ENCODE data around the gene PTPN14. TPM values are rescaled to one million over a fixed set of nuclear protein-coding genes. Genes with fewer than 3 reads are reported as not detected.

Gene PTPN14
- total RNA-seq, 1 experiment from 2014 or later, result 76.4 TPM

- Histone ChIP-seq H3K9ac (ENCODE audit: extremely low read depth, insufficient read length, low read length) (no peak overlapping the region), H2BK15ac (ENCODE audit: low read depth, low read length) (no peak overlapping the region), H2BK20ac (ENCODE audit: low read depth, low read length, poor library complexity, severe bottlenecking) (no peak overlapping the region), H3K18ac (ENCODE audit: insufficient read length, low read depth, low read length) (no peak overlapping the region), H3K4me2 (ENCODE audit: insufficient read depth, insufficient read length, low read length) (no peak overlapping the region), H3K79me1 (ENCODE audit: insufficient read depth, low read depth, low read length, poor library complexity, severe bottlenecking) (peaks cover 7% of the 10 kb centered on the region), H3K14ac (ENCODE audit: insufficient read depth, low read length) (no peak overlapping the region), H2BK5ac (ENCODE audit: insufficient read length, low read length) (no peak overlapping the region), H3K23me2 (ENCODE audit: insufficient read length, low read depth, low read length, poor library complexity, severe bottlenecking) (no peaks in the 10 kb centered on the region), H3K4ac (ENCODE audit: low read depth, low read length) (no peak overlapping the region), H4K91ac (ENCODE audit: insufficient read length, low read depth, low read length) (no peak overlapping the region), H3K27me3 (ENCODE audit: insufficient read depth, low read length) (no peaks in the 10 kb centered on the region), H3K4me1 (ENCODE audit: insufficient read depth, low read length) (peaks cover 8% of the 10 kb centered on the region; the same call in 1 of the 2 replicates), H2BK120ac (ENCODE audit: low read depth, low read length, poor library complexity, severe bottlenecking) (no peak overlapping the region), H4K20me1 (ENCODE audit: control insufficient read depth, insufficient read depth, insufficient read length) (no peaks in the 10 kb centered on the region), H4K5ac (ENCODE audit: insufficient read length, low read depth, low read length) (no peak overlapping the region), H2AFZ (ENCODE audit: low read length) (no peak overlapping the region), H3K79me2 (ENCODE audit: insufficient read depth, low read length) (no peaks in the 10 kb centered on the region), H3K56ac (ENCODE audit: insufficient read length, low read depth, low read length) (no peak overlapping the region), H3T11ph (ENCODE audit: low read length) (no peak overlapping the region), H3K9me3 (ENCODE audit: control insufficient read depth, low read depth, low read length) (no peaks in the 10 kb centered on the region), H3K23ac (ENCODE audit: insufficient read length, low read depth, low read length) (no peak overlapping the region), H3K27ac (ENCODE audit: insufficient read length, low read depth, low read length) (no peak overlapping the region), H2AK5ac (ENCODE audit: insufficient read length, low read length) (no peak overlapping the region), H2BK12ac (ENCODE audit: insufficient read length, low read depth, low read length) (no peak overlapping the region), H4K8ac (replicated peaks; ENCODE audit: insufficient read length, low read depth, low read length) (no peak overlapping the region)
- Mint-ChIP-seq H3K27ac (peak overlapping the region in 1 of 3 experiments; percentile 47; a peak in 1 of 7 replicates), H3K27me3 (ENCODE audit: low read depth) (no peaks in the 10 kb centered on the region), H3K36me3 (ENCODE audit: insufficient read depth in 1 of 3, low read depth in 3 of 3) (peaks cover 6 to 51% (median 28%) of the 10 kb centered on the region in 3 experiments; a peak in 5 of 7 replicates), H3K4me1 (peaks cover 31 to 36% of the 10 kb centered on the region in 2 experiments), H3K9me3 (no peaks in the 10 kb centered on the region), H3K4me3 (no peak overlapping the region)
- TF ChIP-seq, protein P1, sequence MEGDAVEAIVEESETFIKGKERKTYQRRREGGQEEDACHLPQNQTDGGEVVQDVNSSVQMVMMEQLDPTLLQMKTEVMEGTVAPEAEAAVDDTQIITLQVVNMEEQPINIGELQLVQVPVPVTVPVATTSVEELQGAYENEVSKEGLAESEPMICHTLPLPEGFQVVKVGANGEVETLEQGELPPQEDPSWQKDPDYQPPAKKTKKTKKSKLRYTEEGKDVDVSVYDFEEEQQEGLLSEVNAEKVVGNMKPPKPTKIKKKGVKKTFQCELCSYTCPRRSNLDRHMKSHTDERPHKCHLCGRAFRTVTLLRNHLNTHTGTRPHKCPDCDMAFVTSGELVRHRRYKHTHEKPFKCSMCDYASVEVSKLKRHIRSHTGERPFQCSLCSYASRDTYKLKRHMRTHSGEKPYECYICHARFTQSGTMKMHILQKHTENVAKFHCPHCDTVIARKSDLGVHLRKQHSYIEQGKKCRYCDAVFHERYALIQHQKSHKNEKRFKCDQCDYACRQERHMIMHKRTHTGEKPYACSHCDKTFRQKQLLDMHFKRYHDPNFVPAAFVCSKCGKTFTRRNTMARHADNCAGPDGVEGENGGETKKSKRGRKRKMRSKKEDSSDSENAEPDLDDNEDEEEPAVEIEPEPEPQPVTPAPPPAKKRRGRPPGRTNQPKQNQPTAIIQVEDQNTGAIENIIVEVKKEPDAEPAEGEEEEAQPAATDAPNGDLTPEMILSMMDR (conservative IDR thresholded peaks at IDR 0.05), result no peak
- no CpG with 5 or more reads among the region's 2 CpGs for WGBS (ENCODE audit: extremely low coverage, insufficient read length, low lambda C conversion rate)
- no peak for DNase-seq
Measured at GRCh38 chr1:214377485-214377884, 173.9 kb downstream of the PTPN14 start.
